ENCODE results near the gene WWOX.

DNA sequence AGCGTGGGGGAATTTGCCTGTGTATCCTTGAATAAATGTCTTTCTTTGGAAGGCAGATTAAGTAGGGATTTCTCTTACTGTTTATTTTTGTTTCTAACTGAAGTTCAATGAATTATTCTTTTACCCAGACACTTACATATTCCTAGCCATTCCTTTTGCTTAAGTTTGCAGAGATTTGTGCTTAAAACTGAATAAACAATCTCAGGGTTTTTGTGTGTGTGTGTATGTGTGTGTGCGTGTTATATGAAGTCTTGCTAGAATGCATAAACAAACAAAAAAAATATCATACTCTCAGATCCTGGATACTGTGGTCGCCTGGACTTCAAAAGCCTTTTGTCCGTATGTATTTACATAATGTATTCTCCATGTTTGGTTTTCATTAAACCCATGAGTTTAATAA is 828.3 kb downstream of the WWOX start:
- no peak for TF ChIP-seq SIN3A (IDR thresholded peaks at IDR 0.05; ENCODE audit: borderline replicate concordance, insufficient read depth, low read length)
- TF ChIP-seq, protein P1, sequence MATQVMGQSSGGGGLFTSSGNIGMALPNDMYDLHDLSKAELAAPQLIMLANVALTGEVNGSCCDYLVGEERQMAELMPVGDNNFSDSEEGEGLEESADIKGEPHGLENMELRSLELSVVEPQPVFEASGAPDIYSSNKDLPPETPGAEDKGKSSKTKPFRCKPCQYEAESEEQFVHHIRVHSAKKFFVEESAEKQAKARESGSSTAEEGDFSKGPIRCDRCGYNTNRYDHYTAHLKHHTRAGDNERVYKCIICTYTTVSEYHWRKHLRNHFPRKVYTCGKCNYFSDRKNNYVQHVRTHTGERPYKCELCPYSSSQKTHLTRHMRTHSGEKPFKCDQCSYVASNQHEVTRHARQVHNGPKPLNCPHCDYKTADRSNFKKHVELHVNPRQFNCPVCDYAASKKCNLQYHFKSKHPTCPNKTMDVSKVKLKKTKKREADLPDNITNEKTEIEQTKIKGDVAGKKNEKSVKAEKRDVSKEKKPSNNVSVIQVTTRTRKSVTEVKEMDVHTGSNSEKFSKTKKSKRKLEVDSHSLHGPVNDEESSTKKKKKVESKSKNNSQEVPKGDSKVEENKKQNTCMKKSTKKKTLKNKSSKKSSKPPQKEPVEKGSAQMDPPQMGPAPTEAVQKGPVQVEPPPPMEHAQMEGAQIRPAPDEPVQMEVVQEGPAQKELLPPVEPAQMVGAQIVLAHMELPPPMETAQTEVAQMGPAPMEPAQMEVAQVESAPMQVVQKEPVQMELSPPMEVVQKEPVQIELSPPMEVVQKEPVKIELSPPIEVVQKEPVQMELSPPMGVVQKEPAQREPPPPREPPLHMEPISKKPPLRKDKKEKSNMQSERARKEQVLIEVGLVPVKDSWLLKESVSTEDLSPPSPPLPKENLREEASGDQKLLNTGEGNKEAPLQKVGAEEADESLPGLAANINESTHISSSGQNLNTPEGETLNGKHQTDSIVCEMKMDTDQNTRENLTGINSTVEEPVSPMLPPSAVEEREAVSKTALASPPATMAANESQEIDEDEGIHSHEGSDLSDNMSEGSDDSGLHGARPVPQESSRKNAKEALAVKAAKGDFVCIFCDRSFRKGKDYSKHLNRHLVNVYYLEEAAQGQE (IDR thresholded peaks at IDR 0.05; ENCODE audit: insufficient read depth in 1 of 2, low read depth in 2 of 2, low read length in 2 of 2), result no peak
- no peak for TF ChIP-seq TAF1 (IDR thresholded peaks at IDR 0.05; ENCODE audit: borderline replicate concordance, insufficient read depth, low read length)
- no peak for TF ChIP-seq POLR2AphosphoS5 (IDR thresholded peaks at IDR 0.05; ENCODE audit: low read depth, low read length)
